GM21723 (cell line): Measurements from ENCODE around the gene GLYAT.

Experiments
- ATAC-seq: cut with Tn5 transposase; IDR thresholded peaks from one replicate; pipeline ENCODE4 v1.9.1; 2021; ENCODE audit warnings: mild to moderate bottlenecking, moderate library complexity; ENCODE audit not compliant: unreplicated experiment

The GLYAT gene, protein sequence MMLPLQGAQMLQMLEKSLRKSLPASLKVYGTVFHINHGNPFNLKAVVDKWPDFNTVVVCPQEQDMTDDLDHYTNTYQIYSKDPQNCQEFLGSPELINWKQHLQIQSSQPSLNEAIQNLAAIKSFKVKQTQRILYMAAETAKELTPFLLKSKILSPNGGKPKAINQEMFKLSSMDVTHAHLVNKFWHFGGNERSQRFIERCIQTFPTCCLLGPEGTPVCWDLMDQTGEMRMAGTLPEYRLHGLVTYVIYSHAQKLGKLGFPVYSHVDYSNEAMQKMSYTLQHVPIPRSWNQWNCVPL

GRCh38 chr11:58731819-58732218 lies at the start of gene GLYAT:
GLYAT (minus strand) TSS chr11:58731943; CDS start chr11:58724496, 7,447 bp downstream.
- ATAC-seq: no peak

DNA sequence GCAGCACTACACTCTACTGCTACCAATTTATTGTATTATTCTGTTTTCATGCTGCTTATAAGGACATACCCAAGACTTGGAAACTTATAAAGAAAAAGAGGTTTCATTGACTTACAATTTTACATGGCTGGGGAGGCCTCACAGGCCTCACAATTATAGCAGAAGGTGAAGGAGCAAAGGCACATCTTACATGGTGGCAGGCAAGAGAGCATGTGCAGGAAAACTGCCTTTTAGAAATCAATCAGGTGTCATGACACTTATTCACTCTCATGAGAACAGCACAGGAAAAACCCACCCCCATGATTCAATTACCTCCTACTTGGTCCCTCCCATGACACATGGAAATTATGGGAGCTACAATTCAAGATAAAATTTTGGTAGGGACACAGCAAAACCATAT lies 49.6 kb upstream of the GLYAT start:
- ATAC-seq: no peak

GRCh38 chr11:58780578-58780977 lies 48.8 kb upstream of the GLYAT start:
- ATAC-seq: no peak

DNA sequence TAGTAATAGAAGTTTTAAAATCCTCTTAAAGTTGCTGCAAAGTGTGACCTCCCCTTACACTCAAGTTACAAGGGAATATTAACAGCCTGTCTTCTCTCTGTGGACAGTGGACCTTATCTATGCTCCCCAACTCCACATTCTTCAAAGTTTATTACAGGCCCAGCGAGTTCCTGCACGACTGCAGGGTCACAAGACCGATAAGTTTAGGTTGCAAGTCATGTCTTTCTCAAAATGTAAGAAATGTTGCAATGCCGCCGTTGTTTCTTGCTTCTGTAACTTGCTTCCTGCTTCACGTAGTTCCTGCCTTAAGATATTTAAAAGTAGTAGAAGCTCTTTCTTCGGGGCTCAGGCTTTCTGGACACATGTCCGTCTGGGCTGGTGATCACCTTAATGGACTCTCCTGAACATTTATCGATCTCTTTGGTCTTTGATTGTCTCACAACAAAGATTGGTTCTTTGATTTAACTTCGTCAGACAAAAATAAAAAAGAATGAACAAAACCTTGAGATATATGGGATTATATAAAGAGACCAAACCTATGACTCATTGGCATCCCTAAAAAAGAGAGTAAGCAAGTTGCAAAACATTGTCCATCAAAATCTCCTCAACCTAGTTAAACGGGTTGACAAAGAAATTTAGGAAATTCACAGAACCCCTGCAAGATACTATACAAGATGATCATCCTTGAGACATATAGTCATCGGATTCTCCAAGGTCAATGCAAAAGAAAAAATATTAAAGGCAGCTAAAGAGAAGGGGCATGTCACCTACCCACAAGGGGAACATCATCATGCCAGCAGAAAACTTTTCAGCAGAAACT lies 45.4 kb upstream of the GLYAT start:
- no peak for ATAC-seq

GRCh38 chr11:58775066-58775708 lies 43.4 kb upstream of the GLYAT start:
- no peak for ATAC-seq

GRCh38 chr11:58774164-58774593 lies 42.4 kb upstream of the GLYAT start:
- ATAC-seq: no peak

DNA sequence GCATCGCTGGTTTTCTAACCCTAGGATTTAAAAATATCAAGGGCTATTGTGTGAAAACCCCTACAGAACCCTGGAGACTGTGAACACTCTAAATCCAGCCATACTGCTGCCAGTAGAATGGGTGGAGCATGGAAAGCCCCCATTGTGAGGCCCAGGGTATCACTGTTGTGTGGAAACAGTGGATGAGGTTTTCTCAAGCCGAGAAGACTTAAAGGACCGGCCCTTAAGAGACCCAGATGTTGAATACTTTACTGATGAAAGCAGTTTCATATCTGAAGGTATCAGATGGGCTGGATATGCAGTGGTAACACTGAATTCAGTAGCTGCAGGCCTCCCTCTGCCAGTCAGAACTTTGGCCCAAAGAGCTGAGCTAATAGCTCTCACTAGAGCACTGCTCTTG lies 41.6 kb upstream of the GLYAT start:
- ATAC-seq: no peak

DNA sequence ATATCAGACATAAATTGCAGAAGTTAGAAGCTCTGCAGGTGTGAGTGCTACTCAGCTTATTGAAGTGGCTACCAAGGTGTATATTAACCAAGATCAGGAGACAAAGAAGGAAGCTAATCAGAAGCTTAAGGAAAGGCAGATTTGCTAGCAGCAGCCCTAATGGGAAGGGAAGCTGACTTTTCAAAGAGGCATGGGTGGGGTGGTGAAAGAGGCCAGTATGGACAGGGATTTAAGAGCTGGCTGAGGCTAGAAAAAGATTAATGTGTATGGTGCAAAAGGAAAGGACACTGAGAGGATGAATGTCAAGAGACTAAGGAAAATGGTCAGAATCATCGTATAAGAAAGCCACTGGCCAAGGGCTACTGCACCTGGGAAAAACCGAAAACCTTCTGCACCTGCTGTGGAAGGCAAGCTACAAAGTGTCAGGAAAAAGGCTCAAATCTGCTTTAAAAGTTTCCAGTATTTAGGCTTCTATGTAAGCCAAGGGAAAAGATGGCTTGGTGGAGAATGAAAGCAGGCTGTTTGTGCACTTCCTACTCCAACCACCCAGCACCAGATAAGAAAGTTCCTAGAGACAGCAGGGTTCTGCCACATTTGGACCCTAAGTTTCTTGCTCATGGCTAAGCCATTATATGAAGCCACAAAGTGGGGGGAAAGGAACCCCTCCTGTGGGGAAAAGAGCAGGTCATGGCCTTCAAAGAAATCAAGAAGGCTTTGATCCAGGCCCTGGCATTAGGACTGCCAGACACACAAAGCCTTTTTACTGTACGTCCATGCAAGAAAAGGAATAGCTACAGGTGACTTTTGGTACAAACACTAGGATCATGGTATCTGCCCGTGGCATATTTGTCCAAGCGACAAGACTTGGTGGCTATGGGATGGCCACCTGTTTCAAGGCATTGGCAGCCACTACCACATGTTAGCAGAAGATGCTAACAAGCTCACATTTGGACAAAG lies 40.9 kb upstream of the GLYAT start:
- ATAC-seq: no peak

GRCh38 chr11:58771458-58771855 lies 39.7 kb upstream of the GLYAT start:
- no peak for ATAC-seq

DNA sequence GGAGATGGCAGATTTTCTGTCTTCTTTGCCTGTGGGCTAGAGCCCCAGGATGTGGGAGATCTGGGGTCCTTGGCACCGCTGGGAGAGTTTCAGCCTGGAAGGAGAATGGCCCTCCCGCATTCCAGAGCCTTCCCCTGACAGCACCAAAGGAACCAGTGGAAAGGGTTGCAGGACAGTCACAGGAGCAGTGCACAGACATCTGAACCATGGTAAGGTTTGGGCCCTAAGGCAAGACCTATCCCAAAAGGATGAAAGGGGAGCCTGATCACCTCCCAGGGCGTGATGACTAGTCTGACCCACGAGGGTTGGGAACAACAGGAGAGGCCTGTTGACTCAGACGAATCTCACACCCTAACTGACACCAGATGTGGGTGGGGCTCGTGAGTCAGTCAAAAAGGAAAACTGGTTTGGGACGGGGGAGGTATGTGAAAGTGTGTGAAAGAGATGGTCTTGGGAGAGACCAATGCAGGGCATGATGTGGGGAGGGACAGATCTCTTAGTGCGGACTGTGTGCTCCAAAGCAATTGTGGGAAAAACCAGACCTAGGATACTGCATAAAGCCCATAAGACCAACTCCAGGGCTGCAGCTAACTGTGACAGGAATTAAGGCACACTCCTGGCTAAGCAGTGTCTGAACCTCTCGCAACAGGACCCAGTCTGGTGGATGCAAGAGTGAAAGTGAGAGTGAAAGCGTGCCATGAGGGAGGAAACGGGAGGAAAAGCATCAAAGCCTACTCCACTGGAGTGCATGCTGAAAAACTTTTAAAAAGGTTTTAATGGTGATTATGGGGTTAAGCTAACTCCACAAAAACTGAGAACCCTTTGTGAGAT lies 39.1 kb upstream of the GLYAT start:
- no peak for ATAC-seq

DNA sequence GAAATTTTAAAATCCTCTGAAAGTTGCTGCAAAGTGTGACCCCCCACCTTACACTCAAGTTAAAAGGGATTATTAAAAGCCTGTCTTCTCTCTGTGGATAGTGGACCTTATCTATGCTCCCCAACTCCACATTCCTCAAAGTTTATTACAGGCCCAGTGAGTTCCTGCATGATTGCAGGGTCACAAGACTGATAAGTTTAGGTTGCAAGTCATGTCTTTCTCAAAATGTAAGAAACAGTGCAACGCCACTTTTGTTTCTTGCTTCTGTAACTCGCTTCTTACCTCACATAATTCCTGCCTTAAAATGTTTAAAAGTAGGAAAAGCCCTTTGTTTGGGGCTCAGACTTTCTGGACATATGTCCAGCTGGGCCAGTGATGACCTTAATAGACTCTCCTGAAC lies 38.4 kb upstream of the GLYAT start:
- ATAC-seq: no peak

GRCh38 chr11:58769308-58769707 lies 37.6 kb upstream of the GLYAT start:
- no peak for ATAC-seq

DNA sequence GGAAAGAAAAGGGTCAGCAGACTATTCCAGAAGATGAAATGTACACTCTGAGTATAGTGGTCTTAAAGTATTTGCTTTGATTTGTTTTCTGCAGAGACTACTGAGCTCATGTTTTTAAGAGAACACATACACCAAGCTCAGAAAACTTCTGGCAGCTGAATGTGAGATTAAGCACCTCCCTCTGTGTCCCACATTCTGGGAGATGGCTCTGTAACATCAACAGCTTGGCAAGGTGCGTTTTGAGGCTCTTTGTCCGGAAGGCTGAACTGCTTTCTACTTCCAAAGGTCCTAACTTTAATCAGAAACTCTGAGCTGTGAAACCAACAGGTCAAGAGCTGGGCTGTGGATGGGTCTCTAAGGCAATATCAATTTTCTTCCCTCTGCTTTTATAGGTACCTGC lies 36.4 kb upstream of the GLYAT start:
- no peak for ATAC-seq

- ATAC-seq: no peak
Measured at GRCh38 chr11:58765078-58765477, 33.3 kb upstream of the GLYAT start.

DNA sequence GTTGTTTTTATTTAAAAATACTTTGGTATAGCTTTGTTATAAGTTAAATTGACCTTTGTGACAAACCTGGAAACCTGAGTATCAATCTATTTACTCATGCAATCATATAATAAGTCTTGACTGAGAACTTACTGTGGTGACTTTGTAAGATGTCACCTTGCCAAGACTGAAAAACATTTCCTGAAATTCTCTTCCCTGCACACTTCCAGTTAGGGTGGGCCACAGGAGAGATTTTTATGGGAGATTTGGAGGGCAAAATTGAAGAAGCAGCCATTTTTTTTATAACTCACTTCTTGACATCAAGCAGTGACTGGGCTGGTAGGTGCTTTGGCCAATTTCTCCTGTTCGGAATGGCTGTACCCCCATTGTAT lies 31.4 kb upstream of the GLYAT start:
- ATAC-seq: no peak

DNA sequence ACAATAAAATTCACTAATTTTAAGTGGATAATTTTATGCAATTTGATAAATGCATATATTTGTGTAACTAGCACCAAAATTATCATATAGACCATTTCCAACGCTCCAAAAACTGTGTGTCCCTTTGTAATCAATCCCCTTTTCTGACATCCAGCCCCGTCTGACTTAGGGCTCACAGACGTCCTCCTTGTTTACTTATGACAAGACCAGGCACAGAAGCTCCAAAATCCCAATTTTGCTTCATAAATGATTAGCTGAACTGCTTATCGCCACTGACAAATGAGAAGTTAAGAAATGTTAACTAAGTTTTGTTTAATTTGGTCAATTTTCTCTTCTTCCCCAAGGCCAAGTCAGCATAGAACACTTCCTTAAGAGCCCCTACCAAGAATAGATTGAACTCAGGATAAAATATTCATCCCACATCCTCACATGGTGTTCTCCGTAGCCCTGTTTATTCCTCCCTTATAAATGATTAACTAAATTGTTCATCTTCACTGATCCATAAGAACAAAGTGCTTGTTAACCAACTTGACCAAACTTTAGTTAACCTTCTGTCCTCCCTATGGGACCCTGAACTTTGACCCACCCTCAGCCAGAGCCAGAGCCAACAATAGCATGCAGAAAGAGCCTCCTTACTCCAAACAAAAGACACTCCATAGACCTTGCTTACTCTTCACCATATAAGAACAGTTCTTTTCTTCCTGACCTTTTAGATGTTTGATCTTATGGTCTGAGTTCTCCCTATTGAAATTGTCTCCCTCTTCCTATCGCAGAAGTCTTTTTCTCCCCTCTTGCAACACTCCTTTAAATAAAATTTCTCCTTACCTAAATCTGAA lies 30.8 kb upstream of the GLYAT start:
- no peak for ATAC-seq

- no peak for ATAC-seq
Measured at GRCh38 chr11:58757439-58757838, 25.7 kb upstream of the GLYAT start.

GRCh38 chr11:58745705-58746364 lies 14.1 kb upstream of the GLYAT start:
- no peak for ATAC-seq
